ENCODE results near the gene CCNF.

CCNF gene

DNA sequence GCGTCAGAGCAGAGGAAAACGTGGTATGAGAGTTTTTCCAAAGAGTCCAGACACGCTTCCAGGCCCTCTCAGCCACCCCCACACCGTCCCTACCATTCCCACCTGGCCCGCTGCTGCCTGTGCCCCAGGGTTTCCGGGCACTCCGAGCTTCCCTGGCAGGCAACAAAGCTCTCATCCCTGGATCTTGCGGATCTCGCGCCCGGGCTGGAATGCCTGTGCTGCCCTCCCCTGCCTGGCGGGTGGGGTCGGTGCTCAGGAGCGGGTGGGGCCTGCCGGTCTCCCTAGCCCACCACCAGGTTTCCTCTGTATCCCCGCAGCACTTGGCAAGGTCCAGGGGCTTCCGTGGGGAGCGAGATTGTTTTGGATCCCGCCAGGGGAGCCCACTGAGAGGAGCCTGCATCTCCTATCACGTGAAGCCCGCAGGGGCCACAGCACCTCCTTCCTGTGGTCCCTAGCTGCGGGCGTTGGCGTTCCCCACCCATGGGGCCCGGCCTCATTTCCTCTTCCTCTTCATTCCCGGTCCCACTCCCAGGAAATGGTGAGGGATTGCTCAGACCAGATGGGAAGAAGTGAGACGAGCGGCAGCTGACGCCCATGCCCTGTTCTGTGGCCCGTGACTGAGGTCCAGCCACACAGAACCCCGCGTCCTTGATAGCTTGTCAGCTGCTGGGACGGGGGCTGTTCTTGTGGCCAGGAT is 56.7 kb downstream of the CCNF start:
- no peak for DNase-seq (ENCODE audit: low read depth)

GRCh38 chr16:2486645-2487516 is 57.6 kb downstream of the CCNF start:
- DNase-seq (ENCODE audit: low read depth): no peak

DNA sequence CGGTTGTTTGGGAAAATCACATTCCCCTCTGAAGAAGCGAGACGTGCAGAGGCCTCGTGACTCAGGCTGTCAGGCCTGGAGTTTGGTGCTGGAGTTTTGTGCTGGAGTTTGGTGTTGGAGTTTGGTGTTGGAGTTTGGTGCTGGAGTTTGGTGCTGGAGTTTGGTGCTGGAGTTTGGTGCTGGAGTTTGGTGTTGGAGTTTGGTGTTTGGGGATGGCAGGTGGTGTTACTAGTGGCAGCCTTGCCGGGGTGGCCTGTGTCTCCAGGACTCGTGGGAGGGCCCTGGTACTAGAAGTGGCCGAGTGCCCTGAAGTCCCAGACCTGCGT is 58.2 kb downstream of the CCNF start:
- no peak for DNase-seq (ENCODE audit: low read depth)

GRCh38 chr16:2487903-2488531 is 58.8 kb downstream of the CCNF start:
- no peak for DNase-seq (ENCODE audit: low read depth)

DNA sequence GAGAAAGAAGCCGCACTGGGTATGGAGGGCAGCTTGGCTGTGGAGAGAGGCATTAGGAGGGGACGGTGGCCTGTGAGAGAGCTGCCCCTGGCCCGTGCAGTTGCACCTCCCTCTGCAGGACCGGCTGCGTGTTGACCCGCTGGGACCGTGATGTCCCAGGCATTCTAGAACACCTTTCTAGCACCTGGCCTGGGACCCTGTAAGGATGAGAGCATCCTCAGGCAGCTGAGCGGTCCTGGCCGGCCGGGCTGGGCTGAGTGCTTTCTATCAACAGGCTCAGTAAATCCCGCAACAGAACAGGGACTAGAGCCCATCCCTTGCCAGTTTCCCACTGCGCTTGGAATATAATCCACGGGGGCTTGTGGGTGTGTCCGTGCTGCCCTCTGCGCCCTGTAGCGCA is 60.3 kb downstream of the CCNF start:
- no peak for DNase-seq (ENCODE audit: low read depth)

- no peak for DNase-seq (ENCODE audit: low read depth)
Measured at GRCh38 chr16:2490190-2491105, 61.2 kb downstream of the CCNF start.

GRCh38 chr16:2492292-2492691 is 63.0 kb downstream of the CCNF start:
- no peak for DNase-seq (ENCODE audit: low read depth)

DNA sequence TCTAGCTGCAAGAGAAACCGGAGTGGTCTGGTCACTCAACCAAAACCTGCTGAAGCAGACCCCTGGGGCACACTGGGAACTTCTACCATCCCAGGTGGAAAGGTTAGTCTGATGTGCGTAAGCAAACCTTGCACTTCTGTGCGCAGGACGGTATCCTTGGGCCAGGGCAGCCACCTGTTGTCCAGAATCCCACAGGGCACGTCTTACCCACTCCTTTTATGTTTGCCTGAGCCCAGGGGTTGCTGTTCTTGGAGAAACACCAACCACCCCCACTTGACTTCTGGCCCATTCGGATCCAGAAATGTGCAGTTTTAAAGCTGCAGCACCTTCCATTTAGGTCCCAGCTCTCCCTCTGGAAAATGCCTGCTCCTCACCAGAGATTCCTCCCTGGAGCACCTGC is 64.4 kb downstream of the CCNF start:
- DNase-seq (ENCODE audit: low read depth): no peak

DNA sequence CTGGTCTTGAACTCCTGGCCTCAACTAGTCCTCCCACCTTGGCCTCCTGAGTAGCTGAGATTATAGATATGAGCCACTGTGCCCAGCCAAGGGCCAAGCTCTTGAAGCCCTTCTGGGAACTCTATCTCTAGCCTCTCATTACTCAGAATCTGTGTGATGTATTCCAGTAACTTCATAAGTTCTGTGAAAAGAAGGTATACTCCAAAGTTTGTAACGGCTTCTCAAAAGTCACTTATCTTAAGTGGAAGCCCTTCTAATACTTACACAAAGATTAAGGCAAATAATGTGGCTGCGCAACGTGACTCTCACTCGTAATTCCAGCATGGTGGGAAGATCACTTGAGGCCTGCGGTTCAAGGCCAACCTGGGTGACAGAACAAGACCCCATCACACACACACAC is 65.4 kb downstream of the CCNF start:
- DNase-seq (ENCODE audit: low read depth): no peak

DNA sequence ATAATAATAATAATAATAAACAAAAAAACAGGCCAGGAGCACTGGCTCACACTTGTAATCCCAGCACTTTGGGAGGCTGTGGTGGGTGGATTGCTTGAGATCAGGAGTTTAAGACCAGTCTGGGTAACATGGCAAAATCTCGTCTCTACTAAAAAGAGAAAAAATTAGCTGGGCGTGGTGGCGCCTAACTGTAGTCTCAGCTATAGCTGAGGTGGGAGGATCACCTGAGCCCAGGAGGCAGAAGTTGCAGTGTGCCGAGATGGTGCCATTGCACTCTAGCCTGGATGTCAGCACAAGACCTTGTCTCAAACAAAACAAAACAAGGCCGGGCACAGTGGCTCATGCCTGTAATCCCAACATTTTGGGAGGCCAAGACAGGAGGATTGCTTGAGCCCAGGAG is 65.8 kb downstream of the CCNF start:
- DNase-seq (ENCODE audit: low read depth): no peak

DNA sequence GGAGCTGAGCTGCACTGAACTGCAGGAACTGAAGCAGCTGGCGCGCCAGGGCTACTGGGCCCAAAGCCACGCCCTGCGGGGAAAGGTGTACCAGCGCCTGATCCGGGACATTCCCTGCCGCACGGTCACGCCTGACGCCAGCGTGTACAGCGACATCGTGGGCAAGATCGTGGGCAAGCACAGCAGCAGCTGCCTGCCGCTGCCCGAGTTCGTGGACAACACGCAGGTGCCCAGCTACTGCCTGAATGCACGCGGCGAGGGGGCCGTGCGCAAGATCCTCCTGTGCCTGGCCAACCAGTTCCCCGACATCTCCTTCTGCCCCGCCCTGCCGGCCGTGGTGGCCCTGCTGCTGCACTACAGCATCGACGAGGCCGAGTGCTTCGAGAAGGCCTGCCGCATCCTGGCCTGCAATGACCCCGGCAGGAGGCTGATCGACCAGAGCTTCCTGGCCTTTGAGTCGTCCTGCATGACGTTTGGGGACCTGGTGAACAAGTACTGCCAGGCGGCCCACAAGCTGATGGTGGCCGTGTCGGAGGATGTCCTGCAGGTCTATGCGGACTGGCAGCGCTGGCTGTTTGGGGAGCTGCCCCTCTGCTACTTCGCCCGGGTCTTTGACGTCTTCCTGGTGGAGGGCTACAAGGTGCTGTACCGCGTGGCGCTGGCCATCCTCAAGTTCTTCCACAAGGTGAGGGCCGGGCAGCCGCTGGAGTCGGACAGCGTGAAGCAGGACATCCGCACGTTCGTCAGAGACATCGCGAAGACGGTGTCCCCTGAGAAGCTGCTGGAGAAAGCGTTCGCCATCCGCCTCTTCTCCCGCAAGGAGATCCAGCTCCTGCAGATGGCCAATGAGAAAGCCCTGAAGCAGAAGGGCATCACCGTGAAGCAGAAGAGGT is 67.2 kb downstream of the CCNF start:
- DNase-seq (ENCODE audit: low read depth): no peak

- DNase-seq (ENCODE audit: low read depth): no peak
Measured at GRCh38 chr16:2497116-2497630, 67.9 kb downstream of the CCNF start.

DNA sequence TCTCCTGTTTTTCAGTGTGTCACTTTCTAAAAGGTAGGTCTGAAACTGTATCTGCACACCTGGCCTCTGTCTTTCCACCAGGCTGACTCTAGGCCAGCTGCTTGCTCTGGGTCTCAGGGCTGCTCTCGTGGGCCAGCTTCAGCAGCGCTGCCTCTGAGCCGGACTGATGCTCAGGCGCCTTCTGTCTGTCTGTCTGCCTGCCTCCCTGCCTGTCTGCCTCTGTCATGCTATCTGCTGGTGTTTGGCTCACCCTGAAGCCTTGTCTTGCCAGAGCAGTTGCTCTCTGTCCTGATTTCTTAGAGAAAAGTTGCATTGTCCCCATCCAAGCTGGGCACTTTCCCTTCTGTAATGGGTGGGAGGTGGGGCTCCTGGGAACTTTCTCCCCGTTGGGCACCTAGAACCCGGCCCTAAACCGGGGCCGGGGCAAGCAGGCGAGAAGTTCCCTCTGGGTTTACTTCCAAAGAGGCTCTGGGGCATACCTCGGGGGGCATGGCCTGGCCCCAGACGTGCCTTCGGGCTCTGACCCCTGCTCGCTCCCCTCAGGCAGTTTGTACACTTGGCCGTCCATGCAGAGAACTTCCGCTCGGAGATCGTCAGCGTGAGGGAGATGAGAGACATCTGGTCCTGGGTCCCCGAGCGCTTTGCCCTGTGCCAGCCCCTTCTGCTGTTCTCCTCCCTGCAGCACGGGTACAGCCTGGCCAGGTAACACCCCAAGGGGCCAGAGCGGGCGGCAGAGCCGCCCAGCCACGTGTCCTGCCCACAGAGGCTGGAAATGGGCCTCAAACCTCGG is 68.6 kb downstream of the CCNF start:
- DNase-seq (ENCODE audit: low read depth): no peak

GRCh38 chr16:2498531-2499253 is 69.4 kb downstream of the CCNF start:
- DNase-seq (ENCODE audit: low read depth): no peak

- no peak for DNase-seq (ENCODE audit: low read depth)
Measured at GRCh38 chr16:2499454-2499853, 70.2 kb downstream of the CCNF start.

DNA sequence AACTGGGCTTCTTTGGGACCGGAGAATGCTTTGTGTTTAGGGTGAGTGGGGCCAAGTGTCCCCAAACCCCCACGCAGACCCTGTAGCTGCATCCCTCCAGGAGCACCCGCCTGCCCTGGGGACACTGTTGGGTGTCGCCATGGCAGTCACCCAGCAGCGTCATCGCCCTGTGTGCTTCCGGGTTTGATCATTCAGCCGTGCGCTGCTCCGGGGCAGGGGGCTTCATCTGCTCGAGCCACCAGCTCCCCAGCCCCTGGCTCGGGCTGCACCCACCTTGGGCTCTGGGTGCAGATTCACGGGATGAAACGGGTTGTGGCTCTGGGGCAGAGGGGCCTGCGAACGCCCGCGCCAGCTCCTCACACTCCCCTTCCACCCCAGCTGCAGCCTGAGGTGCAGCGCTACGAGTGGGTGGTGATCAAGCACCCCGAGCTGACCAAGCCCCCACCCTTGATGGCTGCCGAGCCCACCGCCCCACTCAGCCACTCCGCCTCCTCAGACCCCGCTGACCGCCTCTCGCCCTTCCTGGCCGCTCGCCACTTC is 70.7 kb downstream of the CCNF start:
- no peak for DNase-seq (ENCODE audit: low read depth)

GRCh38 chr16:2500430-2500917 is 71.2 kb downstream of the CCNF start:
- DNase-seq (ENCODE audit: low read depth): no peak

DNA sequence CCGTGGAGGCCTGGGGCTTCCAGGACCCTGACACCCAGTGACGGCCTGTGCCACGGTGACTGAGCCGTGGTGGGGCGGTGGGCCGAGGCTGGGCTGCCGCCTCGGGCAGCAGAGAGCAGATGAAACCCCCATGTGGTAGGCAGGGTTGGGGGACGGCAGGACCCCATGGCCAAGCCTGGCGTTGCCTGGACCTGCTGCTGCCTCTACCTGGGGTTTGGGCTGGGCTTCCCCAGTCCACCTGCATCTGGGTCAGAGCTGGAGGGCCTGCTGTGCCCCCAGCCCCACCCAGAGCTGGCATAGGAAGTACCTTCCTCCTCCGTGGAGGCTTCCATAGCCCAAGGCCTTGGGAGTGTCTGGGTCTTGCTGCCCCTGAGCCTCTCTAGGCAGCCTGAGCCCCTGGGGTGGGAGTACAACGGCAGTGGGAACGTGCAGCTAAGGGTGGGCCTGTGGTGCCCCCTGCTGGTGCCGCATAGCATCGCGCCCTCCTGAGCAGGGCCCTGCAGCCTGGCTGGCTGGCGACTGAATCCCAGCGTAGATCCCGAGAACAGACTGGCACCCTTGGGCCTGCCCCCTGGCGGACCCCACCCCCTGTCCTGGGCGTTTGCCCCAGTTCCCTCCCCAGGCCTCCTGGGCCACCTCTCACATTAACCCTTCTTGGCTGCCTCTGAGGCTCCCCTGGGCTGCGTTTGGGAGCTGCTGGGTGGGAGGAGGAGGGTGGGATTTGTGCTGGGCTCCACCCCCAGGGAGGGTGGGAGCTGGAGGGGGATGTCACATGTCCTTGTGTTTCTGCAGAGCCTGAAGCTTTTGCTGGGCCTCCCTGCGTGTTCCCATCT is 71.9 kb downstream of the CCNF start:
- peak; percentile 79 for DNase-seq (ENCODE audit: low read depth)

Data from fibroblast of the conjunctiva (primary cell).